HL-60 (cell line): ENCODE results near the gene GRAMD4.

Experiments
- DNase-seq, 2 experiments: peaks; one replicate each; pipeline ENCODE4 v3.0.0-alpha.2; 2010 to 2020; ENCODE audit warnings: low read depth in 1 of 2, low spot score in 1 of 2
- H3K27ac ChIP-seq: fragments of 250-450 bp; sonication (Bioruptor Pico); replicated peaks from 2 replicates; pipeline ENCODE4 v1.5.1; 2020; ENCODE audit warnings: mild to moderate bottlenecking, moderate library complexity
- H3K27me3 ChIP-seq: fragments of 250-450 bp; sonication (Bioruptor Pico); 2 replicates; pipeline ENCODE4 v1.5.1; 2021; ENCODE audit warnings: mild to moderate bottlenecking, moderate library complexity; ENCODE audit not compliant: insufficient read depth, poor library complexity, severe bottlenecking
- H3K4me3 ChIP-seq: replicated peaks from 2 replicates; pipeline ENCODE4 v1.5.1; 2011; ENCODE audit warnings: mild to moderate bottlenecking, control low read depth, low read length; ENCODE audit not compliant: insufficient read depth
- GABPA ChIP-seq: IDR thresholded peaks from 2 replicates; pipeline ENCODE4 v1.6.1; 2012; ENCODE audit warnings: low read depth
- POLR2AphosphoS5 ChIP-seq: IDR thresholded peaks from 2 replicates; pipeline ENCODE4 v1.6.1; 2012; ENCODE audit warnings: low read depth
- SPI1 ChIP-seq: IDR thresholded peaks from 2 replicates; pipeline ENCODE4 v1.6.1; 2012; ENCODE audit warnings: low read depth, mild to moderate bottlenecking, borderline replicate concordance
- TF ChIP-seq, protein P1 (sequence below): IDR thresholded peaks from 2 replicates; pipeline ENCODE4 v1.6.1; 2012; ENCODE audit warnings: low read depth; ENCODE audit not compliant: insufficient replicate concordance
- TF ChIP-seq, protein P2 (sequence below): IDR thresholded peaks from one replicate; pipeline ENCODE4 v1.5.1; 2011; ENCODE audit warnings: low read length, control low read depth, inconsistent platforms; ENCODE audit not compliant: insufficient read depth

The GRAMD4 gene

DNA sequence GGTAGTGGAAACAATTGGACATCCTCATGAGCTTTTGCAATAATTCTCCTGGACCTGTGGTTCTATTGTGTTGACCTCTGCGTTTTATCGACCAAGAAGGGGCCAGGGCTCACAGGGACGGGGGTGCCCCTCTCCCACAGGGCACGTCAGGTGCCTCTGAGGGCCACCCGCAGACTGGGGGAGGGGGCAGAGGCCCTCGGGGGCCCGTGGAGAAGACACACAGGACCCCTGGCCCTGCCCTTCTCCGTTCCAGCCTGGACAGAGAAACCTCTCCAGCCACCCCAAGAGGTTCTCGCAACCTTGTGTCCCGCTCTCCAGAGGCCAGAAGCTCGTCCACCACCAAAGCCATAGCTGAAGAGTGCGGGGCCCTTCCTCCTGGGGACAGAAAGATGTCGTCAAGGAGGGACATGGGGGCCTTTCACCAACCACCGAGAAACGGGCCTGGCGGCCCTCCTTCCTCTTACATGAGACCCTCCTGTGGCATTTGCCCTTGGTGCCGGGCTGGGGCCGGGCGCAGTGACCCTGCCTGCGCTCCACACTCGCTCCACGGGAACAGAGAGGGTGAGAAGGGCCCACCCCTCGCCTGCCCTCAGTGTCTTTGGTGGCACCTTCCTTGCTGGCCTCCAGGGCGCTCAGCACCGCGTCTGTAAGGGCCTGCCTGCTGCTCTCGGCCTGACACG is 57.3 kb downstream of the GRAMD4 start:
- Histone ChIP-seq H3K27me3 (no peaks in the 10 kb centered on the region), H3K27ac (peak overlapping the region; percentile 60), H3K4me3 (no peak overlapping the region)
- no peak for DNase-seq
- no peak for TF ChIP-seq SPI1
- TF ChIP-seq, protein P1, sequence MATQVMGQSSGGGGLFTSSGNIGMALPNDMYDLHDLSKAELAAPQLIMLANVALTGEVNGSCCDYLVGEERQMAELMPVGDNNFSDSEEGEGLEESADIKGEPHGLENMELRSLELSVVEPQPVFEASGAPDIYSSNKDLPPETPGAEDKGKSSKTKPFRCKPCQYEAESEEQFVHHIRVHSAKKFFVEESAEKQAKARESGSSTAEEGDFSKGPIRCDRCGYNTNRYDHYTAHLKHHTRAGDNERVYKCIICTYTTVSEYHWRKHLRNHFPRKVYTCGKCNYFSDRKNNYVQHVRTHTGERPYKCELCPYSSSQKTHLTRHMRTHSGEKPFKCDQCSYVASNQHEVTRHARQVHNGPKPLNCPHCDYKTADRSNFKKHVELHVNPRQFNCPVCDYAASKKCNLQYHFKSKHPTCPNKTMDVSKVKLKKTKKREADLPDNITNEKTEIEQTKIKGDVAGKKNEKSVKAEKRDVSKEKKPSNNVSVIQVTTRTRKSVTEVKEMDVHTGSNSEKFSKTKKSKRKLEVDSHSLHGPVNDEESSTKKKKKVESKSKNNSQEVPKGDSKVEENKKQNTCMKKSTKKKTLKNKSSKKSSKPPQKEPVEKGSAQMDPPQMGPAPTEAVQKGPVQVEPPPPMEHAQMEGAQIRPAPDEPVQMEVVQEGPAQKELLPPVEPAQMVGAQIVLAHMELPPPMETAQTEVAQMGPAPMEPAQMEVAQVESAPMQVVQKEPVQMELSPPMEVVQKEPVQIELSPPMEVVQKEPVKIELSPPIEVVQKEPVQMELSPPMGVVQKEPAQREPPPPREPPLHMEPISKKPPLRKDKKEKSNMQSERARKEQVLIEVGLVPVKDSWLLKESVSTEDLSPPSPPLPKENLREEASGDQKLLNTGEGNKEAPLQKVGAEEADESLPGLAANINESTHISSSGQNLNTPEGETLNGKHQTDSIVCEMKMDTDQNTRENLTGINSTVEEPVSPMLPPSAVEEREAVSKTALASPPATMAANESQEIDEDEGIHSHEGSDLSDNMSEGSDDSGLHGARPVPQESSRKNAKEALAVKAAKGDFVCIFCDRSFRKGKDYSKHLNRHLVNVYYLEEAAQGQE: no peak
- TF ChIP-seq, protein P2, sequence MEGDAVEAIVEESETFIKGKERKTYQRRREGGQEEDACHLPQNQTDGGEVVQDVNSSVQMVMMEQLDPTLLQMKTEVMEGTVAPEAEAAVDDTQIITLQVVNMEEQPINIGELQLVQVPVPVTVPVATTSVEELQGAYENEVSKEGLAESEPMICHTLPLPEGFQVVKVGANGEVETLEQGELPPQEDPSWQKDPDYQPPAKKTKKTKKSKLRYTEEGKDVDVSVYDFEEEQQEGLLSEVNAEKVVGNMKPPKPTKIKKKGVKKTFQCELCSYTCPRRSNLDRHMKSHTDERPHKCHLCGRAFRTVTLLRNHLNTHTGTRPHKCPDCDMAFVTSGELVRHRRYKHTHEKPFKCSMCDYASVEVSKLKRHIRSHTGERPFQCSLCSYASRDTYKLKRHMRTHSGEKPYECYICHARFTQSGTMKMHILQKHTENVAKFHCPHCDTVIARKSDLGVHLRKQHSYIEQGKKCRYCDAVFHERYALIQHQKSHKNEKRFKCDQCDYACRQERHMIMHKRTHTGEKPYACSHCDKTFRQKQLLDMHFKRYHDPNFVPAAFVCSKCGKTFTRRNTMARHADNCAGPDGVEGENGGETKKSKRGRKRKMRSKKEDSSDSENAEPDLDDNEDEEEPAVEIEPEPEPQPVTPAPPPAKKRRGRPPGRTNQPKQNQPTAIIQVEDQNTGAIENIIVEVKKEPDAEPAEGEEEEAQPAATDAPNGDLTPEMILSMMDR: no peak
- no peak for TF ChIP-seq POLR2AphosphoS5
- TF ChIP-seq GABPA: no peak

DNA sequence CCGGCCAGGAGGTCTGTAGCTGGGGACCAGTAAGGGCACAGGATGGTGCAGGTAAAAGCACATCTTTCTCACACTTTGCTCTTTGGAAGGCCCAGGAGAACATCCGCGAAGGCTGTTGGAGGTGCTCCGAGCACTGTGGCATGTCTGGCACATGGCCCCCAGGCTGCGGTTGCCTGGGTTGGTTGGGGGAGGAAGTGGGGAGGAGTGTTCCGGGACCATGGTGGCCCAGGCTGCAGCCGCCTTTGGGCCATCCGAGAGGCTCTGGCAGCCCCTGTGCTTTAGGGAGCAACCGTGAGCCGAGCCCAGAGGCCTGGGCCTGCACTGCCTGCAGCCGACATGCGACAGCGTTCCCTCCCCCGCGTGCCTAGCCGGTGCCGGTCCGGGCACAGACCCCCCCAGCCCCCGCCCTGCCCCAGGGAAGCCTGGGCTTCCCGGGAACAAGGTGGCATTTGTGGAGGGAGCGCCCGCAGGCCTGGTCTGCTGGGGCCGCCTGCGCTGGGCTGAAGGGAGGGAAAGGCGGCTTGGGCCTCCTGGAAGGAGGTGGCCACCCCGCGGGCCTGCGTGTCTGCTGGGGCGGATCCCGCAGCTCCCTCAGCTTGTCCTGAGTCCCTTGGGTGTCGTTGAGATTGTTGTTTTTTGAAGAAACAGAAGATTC is 57.9 kb downstream of the GRAMD4 start:
- TF ChIP-seq POLR2AphosphoS5 (peak; percentile 78), SPI1 (peak; percentile 81; the same call in 1 of the 2 replicates)
- TF ChIP-seq, protein P2: no peak
- H3K27ac ChIP-seq: peak overlapping the region; percentile 60
- H3K4me3 ChIP-seq: no peak overlapping the region
- H3K27me3 ChIP-seq: no peaks in the 10 kb centered on the region
- DNase-seq: peak in 1 of 2 experiments; percentile 72

DNA sequence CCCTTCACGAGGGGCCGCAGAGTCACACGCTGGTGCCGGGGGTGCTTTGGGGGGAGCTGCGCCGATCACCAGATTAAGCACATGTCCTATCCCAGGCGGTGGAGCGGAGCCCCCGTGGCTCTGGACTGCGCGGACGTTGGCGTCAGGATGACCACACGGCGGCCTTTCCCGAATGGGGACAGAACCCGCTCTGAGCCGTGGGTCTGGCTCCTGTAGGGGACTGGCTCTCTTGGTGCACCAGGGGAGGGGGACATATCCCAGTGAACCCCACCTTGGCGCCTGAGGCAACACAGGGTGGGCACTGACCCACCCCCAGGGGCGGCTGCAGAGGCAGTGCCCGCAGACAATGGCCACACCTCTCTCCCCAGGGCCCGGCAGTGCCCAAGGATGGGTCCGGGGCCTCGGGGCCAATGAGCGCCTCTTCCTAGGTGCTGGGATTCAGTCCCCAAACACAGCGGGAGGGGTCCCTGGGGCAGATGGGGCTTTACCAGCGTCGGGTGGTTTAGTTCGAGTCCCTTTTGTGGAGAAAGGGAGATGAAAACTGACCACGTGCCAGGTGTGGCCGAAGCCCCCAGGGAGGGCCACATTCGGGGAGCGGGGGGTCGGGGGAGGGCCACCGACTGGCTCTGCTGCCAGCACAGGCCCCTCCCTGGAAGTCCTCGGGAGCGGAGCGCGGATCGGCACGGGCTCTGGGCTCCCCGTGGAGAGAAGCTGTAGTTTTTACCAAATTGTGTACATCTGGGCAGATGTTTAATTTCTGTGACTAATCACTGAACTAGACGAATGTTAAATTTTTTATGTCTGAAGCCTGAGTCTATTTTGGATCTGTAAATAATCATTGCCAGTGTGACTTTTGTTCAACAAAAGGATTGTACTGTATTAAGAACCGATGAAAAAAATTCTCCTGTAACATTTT is 58.9 kb downstream of the GRAMD4 start:
- no peak for DNase-seq
- H3K27ac ChIP-seq: peak overlapping the region; percentile 60; the same call in 1 of the 2 replicates

More for the DNA sequence above, 58.9 kb downstream of the GRAMD4 start:
- no peak for TF ChIP-seq POLR2AphosphoS5
- TF ChIP-seq, protein P1: no peak
- TF ChIP-seq, protein P2: no peak
- no peak for TF ChIP-seq SPI1
- TF ChIP-seq GABPA: no peak
- Histone ChIP-seq H3K27me3 (no peaks in the 10 kb centered on the region), H3K4me3 (no peak overlapping the region)
